ENCODE measurements around the gene MMP20. TPM values are rescaled to one million over a fixed set of nuclear protein-coding genes. Genes with fewer than 3 reads are reported as not detected.

Gene MMP20
- total RNA-seq, 1 donor from 2014 or later: not detected

Other genes with a start within 250 kb of the MMP20 start
- gene TMEM123, start 172.6 kb downstream of the MMP20 start, total RNA-seq (ENCODE audit: insufficient read depth, low replicate concordance): 136 TPM
- 23.8 TPM for gene MMP7, start 94.6 kb downstream of the MMP20 start, total RNA-seq (ENCODE audit: insufficient read depth, low replicate concordance)
- not detected for gene MMP27, start 80.4 kb upstream of the MMP20 start, total RNA-seq (ENCODE audit: insufficient read depth, low replicate concordance)
- 1.4 TPM for gene MMP8, start 99.6 kb upstream of the MMP20 start, total RNA-seq (ENCODE audit: insufficient read depth, low replicate concordance)
- 26.0 TPM for gene MMP10, start 155.3 kb upstream of the MMP20 start, total RNA-seq (ENCODE audit: insufficient read depth, low replicate concordance)
- not detected for gene MMP1, start 172.8 kb upstream of the MMP20 start, total RNA-seq (ENCODE audit: insufficient read depth, low replicate concordance)
- gene MMP3, start 218.3 kb upstream of the MMP20 start, total RNA-seq (ENCODE audit: insufficient read depth, low replicate concordance): 0.72 TPM
- gene MMP12, start 249.7 kb upstream of the MMP20 start, total RNA-seq (ENCODE audit: insufficient read depth, low replicate concordance): 1.4 TPM

Measured in umbilical cord (tissue), 1 donor.